K562 (cell line): Measurements from ENCODE around the gene ECPAS. TPM values are rescaled to one million over a fixed set of nuclear protein-coding genes. Genes with fewer than 3 reads are reported as not detected.
"Not testable (repeated sequence)": the region's sequence is repeated elsewhere in the genome, so short reads cannot be mapped to it uniquely, and the experiment has no call there.

Source experiments
- ATAC-seq: fragments of 200-7000 bp; cut with Tn5 transposase; 3 replicates; pipeline ENCODE4 v1.9.1; 2020; ENCODE audit warnings: moderate library complexity
- BruUV-seq: library from RNA; stranded (reverse); fragments of 400-500 nt; replicated peaks from 2 replicates; lab custom pipeline; 2021; lab: Mats Ljungman, UMichigan
- CTCF ChIA-PET: fragments of 300-600 bp; formaldehyde crosslinking; extraction: SDS; loops from one replicate; lab custom pipeline; 2021; ENCODE audit warnings: low intra/inter-chr PET ratio; lab: Yijun Ruan, JAX
- POLR2A ChIA-PET: fragments of 300-600, 350-650 bp; sonication (Branson Sonifier 250); formaldehyde crosslinking; extraction: SDS; loops from one replicate; lab custom pipeline; 2021; ENCODE audit warnings: antibody characterized with exemption, inconsistent platforms; lab: Yijun Ruan, JAX
- DNase-seq, 4 experiments: peaks; one replicate each; pipeline versions ENCODE4 v3.0.0 to v3.0.0-alpha.2; 2011 to 2018; ENCODE audit warnings: low spot score in 3 of 4, mixed read lengths in 3 of 4; ENCODE audit errors: extremely low read depth in 1 of 4
- FAIRE-seq: peaks from 2 replicates; lab custom pipeline; 2011; peaks lifted over from hg19 to GRCh38; lab: Jason Lieb, UNC
- H2AFZ ChIP-seq: 2 replicates; pipeline ENCODE4 v1.6.0; 2011; ENCODE audit warnings: low read depth, low read length, control low read depth, inconsistent platforms
- H3K27ac ChIP-seq: fragments of 200-600 bp; 3 replicates; pipeline ENCODE4 v1.8.0; 2011; ENCODE audit warnings: low read depth, mild to moderate bottlenecking, control low read depth, inconsistent platforms, low read length, moderate library complexity, mixed read lengths; ENCODE audit errors: extremely low read depth
- H3K27me3 ChIP-seq, 2 experiments: fragments of 300-600 bp in 1 of 2; 2 replicates in 1 of 2; 3 replicates in 1 of 2; pipeline versions ENCODE4 v1.6.0 to v1.8.0; 2011; ENCODE audit warnings: inconsistent platforms in 2 of 2, low read length in 2 of 2, mild to moderate bottlenecking in 1 of 2, mixed read lengths in 1 of 2, moderate library complexity in 1 of 2; ENCODE audit not compliant: control insufficient read depth in 2 of 2, insufficient read depth in 2 of 2
- H3K36me3 ChIP-seq: fragments of 300-600 bp; 3 replicates; pipeline ENCODE4 v1.8.0; 2011; ENCODE audit warnings: mild to moderate bottlenecking, low read length, inconsistent platforms; ENCODE audit not compliant: control insufficient read depth, insufficient read depth
- H3K4me1 ChIP-seq, 2 experiments: fragments of 200-600 bp in 1 of 2; replicated peaks in 1 of 2; 2 replicates in 1 of 2; 3 replicates in 1 of 2; pipeline versions ENCODE4 v1.5.1 to v1.8.0; 2011; ENCODE audit warnings: inconsistent platforms in 2 of 2, low read length in 2 of 2, mild to moderate bottlenecking in 1 of 2, mixed read lengths in 1 of 2, moderate library complexity in 1 of 2; ENCODE audit not compliant: control insufficient read depth in 2 of 2, insufficient read depth in 2 of 2
- H3K4me2 ChIP-seq: 2 replicates; pipeline ENCODE4 v1.6.1; 2011; ENCODE audit warnings: low read length, control low read depth, inconsistent platforms, mixed read lengths; ENCODE audit not compliant: insufficient read depth
- H3K4me3 ChIP-seq: fragments of 200-600 bp; sonication (generic), shearing (Covaris generic); 2 replicates; pipeline ENCODE4 v1.5.1; 2016; ENCODE audit warnings: control low read depth, inconsistent platforms
- H3K79me2 ChIP-seq: fragments of 200-600 bp; 3 replicates; pipeline ENCODE4 v1.8.0; 2011; ENCODE audit warnings: low read length, inconsistent platforms; ENCODE audit not compliant: control insufficient read depth, insufficient read depth
- H3K9ac ChIP-seq, 2 experiments: 2 replicates each; pipeline versions ENCODE4 v1.6.0 to v1.6.1; 2011; ENCODE audit warnings: low read depth in 2 of 2, low read length in 2 of 2, control low read depth in 1 of 2, inconsistent platforms in 1 of 2, mild to moderate bottlenecking in 1 of 2, mixed read lengths in 1 of 2; ENCODE audit not compliant: insufficient read depth in 1 of 2
- H3K9me1 ChIP-seq: one replicate; pipeline ENCODE4 v1.6.0; 2011; ENCODE audit warnings: inconsistent platforms, mild to moderate bottlenecking, low read length, moderate library complexity; ENCODE audit not compliant: control insufficient read depth, insufficient read depth
- H3K9me3 ChIP-seq: replicated peaks from 2 replicates; pipeline ENCODE4 v1.5.1; 2011; ENCODE audit warnings: low read depth, low read length, inconsistent platforms; ENCODE audit not compliant: control insufficient read depth, insufficient read depth
- H4K20me1 ChIP-seq: replicated peaks from 2 replicates; pipeline ENCODE4 v1.6.1; 2011; ENCODE audit warnings: low read length, inconsistent platforms, mixed read lengths; ENCODE audit not compliant: control insufficient read depth, insufficient read depth
- ZNF121 ChIP-seq: sonication (generic); formaldehyde crosslinking; conservative IDR thresholded peaks from 2 replicates; pipeline ENCODE4 v1.8.0; 2022; ENCODE audit warnings: missing genetic modification reagents
- ZNF644 ChIP-seq: fragments of 200-800 bp; sonication (Bioruptor generic); IDR thresholded peaks from 2 replicates; pipeline ENCODE4 v1.6.1; 2016; ENCODE audit warnings: low read depth, missing genetic modification characterization, missing compliant biosample characterization
- WGBS: fragments of 100-300 bp; shearing (Covaris generic); methylation state at CpG from one replicate; pipeline ENCODE4 v1.1.6; 2016; ENCODE audit warnings: low coverage, mixed read lengths; ENCODE audit not compliant: insufficient coverage; ENCODE audit errors: missing lambda C conversion rate; 5-methylcytosine and 5-hydroxymethylcytosine counted together
- in situ Hi-C: fragments of 300-500 bp; cut with MboI; formaldehyde crosslinking; loops from 4 replicates; pipeline ENCODE4 v1.15.0; 2018; ENCODE audit warnings: inconsistent platforms, mixed read lengths
- intact Hi-C: fragments of 100-400 bp; cut with micrococcal nuclease; formaldehyde crosslinking; loops from 2 replicates; pipeline ENCODE4 v1.14.2; 2022
- polyA plus RNA-seq, 8 experiments: library from polyadenylated mRNA; depleted of rRNA in 4 of 8; stranded (reverse) in 5 of 8; unstranded in 3 of 8; fragments of >200 nt; fragmentation: Nextera tagmentation in 2 of 8; fragmentation: Illumina TruSeq in 1 of 8; extraction: Ambion mirVana in 2 of 8; extraction: Trizol in 1 of 8; gene quantifications; 2 replicates each; pipeline versions ENCODE4 v1.2.1 to v1.2.3, GENCODE V29; 2011 to 2014; ENCODE audit warnings: inconsistent platforms in 1 of 8, missing spikeins in 1 of 8
- total RNA-seq, 7 experiments: library from RNA; depleted of rRNA in 6 of 7; stranded (reverse); fragments of >200 nt in 6 of 7; fragmentation: Illumina TruSeq in 2 of 7; extraction: Trizol in 2 of 7; gene quantifications; 2 replicates each; pipeline versions ENCODE4 v1.2.1 to v1.2.3, GENCODE V29; 2011 to 2021; ENCODE audit warnings: low replicate concordance in 1 of 7

The ECPAS gene
- total and polyA plus RNA-seq, 9 of the 15 experiments (the other 6 are each of a cell fraction or from before 2014, with no cell fraction given), result 14.5 to 90.9 (median 75.7) TPM

DNA sequence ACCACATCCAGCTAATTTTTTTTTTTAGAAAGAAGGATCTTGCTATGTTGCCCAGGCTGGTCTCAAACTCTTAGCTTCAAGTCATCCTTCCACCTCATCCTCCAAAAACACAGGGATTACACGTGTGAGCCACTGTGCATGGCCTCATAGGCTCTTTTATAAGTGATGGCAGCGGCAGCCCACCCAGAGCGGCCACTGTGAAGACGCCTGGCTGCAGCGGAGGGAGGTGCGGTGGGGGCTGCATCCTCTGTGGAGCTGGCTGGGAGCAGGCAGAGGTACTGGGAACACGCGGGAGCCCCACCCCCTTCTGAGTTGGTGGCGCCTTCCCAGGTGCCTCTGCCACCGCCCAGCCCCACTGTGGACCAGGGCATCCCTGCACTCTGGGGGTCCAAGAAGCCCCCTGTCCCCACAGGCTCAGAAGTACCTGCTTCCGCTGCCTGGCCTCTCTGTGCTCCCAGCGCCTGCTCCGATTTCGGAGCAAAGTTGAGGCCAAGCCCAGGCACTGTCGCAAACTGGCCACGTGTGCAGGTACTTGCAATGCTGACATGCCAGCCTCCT lies 16.9 kb upstream of the ECPAS start:
- Histone ChIP-seq H3K27me3 (peaks cover 2 to 6% of the 10 kb centered on the region in 2 experiments; a peak in 2 of 5 replicates), H3K4me3 (no peak overlapping the region), H3K9me3 (no peaks in the 10 kb centered on the region), H2AFZ (no peak overlapping the region), H3K9me1 (no peaks in the 10 kb centered on the region), H3K4me2 (no peak overlapping the region), H3K4me1 (peaks cover 0 to 11% of the 10 kb centered on the region in 2 experiments; a peak in 2 of 5 replicates), H3K9ac (no peak overlapping the region; a peak in 1 of 4 replicates), H3K79me2 (no peaks in the 10 kb centered on the region), H3K36me3 (no peaks in the 10 kb centered on the region), H4K20me1 (no peaks in the 10 kb centered on the region), H3K27ac (no peak overlapping the region)
- no TSS peak for BruUV-seq
- TF ChIP-seq ZNF644 (tag) (no peak), ZNF121 (CRISPR knock-in tag) (peak; percentile 66)
- in situ Hi-C loops (no loop called here), intact Hi-C loops (no loop called here)
- CTCF ChIA-PET, result no interaction called here
- WGBS, result 43% methylated on average over 12 of the region's 16 CpGs
- FAIRE-seq, result no peak
- POLR2A ChIA-PET, result interaction anchor here (1.1 kb wide), 1 partner anchor 18 kb away, joined by 3 read pairs; no protein-coding TSS in a partner anchor
- no peak for DNase-seq
- no peak for ATAC-seq

DNA sequence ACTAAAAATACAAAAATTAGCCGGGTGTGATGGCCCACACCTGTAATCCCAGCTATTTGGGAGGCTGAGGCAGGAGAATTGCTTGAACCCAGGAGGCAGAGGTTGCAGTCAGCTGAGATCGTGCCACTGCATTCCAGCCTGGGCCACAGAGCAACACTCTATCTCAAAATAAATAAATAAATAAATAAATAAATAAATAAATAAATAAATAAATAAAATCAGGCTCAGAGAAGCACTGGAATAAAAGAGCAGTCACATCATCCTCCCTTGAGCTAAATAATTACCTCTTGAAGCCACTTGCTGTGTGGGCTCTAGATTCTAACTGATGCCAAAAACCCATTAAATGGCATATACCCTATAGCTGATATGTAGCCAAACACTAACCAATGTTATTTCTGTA lies 13.0 kb upstream of the ECPAS start:
- H2AFZ ChIP-seq, H4K20me1 ChIP-seq, FAIRE-seq, DNase-seq, H3K4me2 ChIP-seq, CTCF ChIA-PET, ATAC-seq, POLR2A ChIA-PET, H3K27ac ChIP-seq, H3K9me3 ChIP-seq, intact Hi-C loops, H3K4me1 ChIP-seq, H3K9me1 ChIP-seq, BruUV-seq, H3K4me3 ChIP-seq, in situ Hi-C loops, H3K36me3 ChIP-seq, H3K9ac ChIP-seq, H3K79me2 ChIP-seq: not testable (repeated sequence)
- peaks cover 2 to 12% of the 10 kb centered on the region in 2 experiments; a peak in 2 of 5 replicates for H3K27me3 ChIP-seq
- WGBS, result 8% methylated on average over 2 of the region's 2 CpGs
